HK-2 (cell line): ENCODE measurements around the gene RPL13.
"Not testable (repeated sequence)": the region's sequence is repeated elsewhere in the genome, so short reads cannot be mapped to it uniquely, and the experiment has no call there.

Experiments
- DNase-seq: peaks from one replicate; pipeline ENCODE4 v3.0.0-alpha.2; 2018; ENCODE audit not compliant: unreplicated experiment

The RPL13 gene

GRCh38 chr16:89563639-89564392 is 3.3 kb downstream of the RPL13 start:
- DNase-seq, result no peak

- peak; percentile 57 for DNase-seq
These were observed 4.2 kb downstream of the RPL13 start for GRCh38 chr16:89564476-89565255.

- DNase-seq, result no peak
These were observed 4.7 kb downstream of the RPL13 start for GRCh38 chr16:89565256-89565505.

- peak; percentile 88 for DNase-seq
These were observed 5.3 kb downstream of the RPL13 start for GRCh38 chr16:89565506-89566372.

GRCh38 chr16:89567656-89568594 is 7.4 kb downstream of the RPL13 start:
- DNase-seq, result no peak

- no peak for DNase-seq
These were observed 9.2 kb downstream of the RPL13 start for GRCh38 chr16:89569506-89570341.

- no peak for DNase-seq
These were observed 10.0 kb downstream of the RPL13 start for GRCh38 chr16:89570342-89570923.

- DNase-seq, result not testable (repeated sequence)
These were observed 10.6 kb downstream of the RPL13 start for GRCh38 chr16:89570983-89571598.

GRCh38 chr16:89571636-89572035 is 11.2 kb downstream of the RPL13 start:
- no peak for DNase-seq

- DNase-seq, result no peak
These were observed 11.6 kb downstream of the RPL13 start for GRCh38 chr16:89572073-89572484.

GRCh38 chr16:89572485-89573205 is 12.2 kb downstream of the RPL13 start:
- no peak for DNase-seq

- DNase-seq, result no peak
These were observed 13.6 kb downstream of the RPL13 start for GRCh38 chr16:89573826-89574680.

GRCh38 chr16:89574681-89575246 is 14.3 kb downstream of the RPL13 start:
- peak; percentile 55 for DNase-seq

GRCh38 chr16:89575247-89576152 is 15.0 kb downstream of the RPL13 start, which contains the start of gene CPNE7:
Gene CPNE7 (plus strand): TSS chr16:89575758. CDS start chr16:89575898, 140 bp downstream.
- DNase-seq, result no peak

GRCh38 chr16:89576153-89577054 is 15.9 kb downstream of the RPL13 start:
- no peak for DNase-seq
